ENCODE data around the gene NEDD4L.

The NEDD4L gene

DNA sequence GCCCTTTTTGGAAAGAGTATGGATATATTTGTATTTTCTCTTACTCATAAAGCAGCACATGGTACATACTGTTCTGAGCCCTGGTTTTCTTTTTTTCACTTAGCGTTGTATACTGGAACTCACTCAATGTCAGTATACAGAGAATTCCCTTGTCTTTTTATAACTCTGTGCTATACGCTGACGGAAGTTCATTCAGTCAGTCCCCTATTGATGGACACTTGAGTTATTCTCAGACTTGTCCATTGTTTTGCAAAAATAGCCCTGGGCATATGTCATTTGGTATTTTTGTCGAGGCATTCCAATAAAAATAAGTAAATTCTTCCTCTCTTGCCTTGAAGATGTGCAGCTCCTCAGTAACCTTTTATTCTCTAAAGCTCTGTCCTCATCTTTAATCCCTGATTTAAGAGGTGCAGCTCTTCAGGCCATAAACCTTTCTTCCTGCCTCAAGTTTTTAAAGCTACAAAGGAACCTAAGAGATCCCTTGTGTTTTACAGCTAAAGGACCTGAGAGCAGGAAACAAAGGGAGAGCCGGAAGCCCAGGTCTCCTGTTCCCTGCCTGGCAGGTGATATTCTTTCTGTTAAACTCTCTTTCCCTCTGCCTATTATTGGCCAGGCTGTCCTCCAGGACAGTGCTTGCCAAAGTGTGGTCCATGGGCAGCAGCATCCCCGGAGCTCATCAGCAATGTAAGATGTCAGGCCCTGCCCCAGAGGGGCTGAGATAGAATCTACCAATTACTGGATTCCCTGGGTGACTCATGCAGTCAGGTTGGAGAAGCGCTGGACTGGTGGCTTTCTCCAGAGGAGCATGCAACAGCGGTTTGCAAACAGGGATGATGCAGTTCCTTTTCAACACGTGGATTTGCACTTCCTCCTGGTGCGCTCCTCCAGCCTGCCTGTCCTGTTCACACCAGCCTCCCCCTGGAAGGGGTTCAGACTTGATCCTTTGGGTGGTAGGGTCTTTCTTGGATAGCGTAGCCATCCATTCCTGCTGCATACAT is 158.0 kb downstream of the NEDD4L start (continued):
- TF ChIP-seq, protein P1, sequence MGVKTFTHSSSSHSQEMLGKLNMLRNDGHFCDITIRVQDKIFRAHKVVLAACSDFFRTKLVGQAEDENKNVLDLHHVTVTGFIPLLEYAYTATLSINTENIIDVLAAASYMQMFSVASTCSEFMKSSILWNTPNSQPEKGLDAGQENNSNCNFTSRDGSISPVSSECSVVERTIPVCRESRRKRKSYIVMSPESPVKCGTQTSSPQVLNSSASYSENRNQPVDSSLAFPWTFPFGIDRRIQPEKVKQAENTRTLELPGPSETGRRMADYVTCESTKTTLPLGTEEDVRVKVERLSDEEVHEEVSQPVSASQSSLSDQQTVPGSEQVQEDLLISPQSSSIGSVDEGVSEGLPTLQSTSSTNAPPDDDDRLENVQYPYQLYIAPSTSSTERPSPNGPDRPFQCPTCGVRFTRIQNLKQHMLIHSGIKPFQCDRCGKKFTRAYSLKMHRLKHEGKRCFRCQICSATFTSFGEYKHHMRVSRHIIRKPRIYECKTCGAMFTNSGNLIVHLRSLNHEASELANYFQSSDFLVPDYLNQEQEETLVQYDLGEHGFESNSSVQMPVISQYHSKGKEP (tag by site-specific recombination; IDR thresholded peaks at IDR 0.05) = peak; percentile 83
- TF ChIP-seq ZNF555 (tag by site-specific recombination; conservative IDR thresholded peaks at IDR 0.05) (no peak), BCL11A (tag by site-specific recombination; IDR thresholded peaks at IDR 0.05; ENCODE audit: low read depth) (no peak), MZF1 (tag by site-specific recombination; IDR thresholded peaks at IDR 0.05; ENCODE audit: borderline replicate concordance) (peak; percentile 85; the same call in 1 of the 2 replicates), SCRT1 (tag by site-specific recombination; IDR thresholded peaks at IDR 0.05; ENCODE audit: borderline replicate concordance) (peak; percentile 76; the same call in 1 of the 2 replicates), ZBTB17 (tag by site-specific recombination; IDR thresholded peaks at IDR 0.05) (peak; percentile 23; the same call in 1 of the 2 replicates), SCRT2 (tag by site-specific recombination; IDR thresholded peaks at IDR 0.05) (peak; percentile 96)
- TF ChIP-seq, protein P2, sequence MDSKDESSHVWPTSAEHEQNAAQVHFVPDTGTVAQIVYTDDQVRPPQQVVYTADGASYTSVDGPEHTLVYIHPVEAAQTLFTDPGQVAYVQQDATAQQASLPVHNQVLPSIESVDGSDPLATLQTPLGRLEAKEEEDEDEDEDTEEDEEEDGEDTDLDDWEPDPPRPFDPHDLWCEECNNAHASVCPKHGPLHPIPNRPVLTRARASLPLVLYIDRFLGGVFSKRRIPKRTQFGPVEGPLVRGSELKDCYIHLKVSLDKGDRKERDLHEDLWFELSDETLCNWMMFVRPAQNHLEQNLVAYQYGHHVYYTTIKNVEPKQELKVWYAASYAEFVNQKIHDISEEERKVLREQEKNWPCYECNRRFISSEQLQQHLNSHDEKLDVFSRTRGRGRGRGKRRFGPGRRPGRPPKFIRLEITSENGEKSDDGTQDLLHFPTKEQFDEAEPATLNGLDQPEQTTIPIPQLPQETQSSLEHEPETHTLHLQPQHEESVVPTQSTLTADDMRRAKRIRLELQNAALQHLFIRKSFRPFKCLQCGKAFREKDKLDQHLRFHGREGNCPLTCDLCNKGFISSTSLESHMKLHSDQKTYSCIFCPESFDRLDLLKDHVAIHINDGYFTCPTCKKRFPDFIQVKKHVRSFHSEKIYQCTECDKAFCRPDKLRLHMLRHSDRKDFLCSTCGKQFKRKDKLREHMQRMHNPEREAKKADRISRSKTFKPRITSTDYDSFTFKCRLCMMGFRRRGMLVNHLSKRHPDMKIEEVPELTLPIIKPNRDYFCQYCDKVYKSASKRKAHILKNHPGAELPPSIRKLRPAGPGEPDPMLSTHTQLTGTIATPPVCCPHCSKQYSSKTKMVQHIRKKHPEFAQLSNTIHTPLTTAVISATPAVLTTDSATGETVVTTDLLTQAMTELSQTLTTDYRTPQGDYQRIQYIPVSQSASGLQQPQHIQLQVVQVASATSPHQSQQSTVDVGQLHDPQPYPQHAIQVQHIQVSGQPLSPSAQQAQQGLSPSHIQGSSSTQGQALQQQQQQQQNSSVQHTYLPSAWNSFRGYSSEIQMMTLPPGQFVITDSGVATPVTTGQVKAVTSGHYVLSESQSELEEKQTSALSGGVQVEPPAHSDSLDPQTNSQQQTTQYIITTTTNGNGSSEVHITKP (tag by site-specific recombination; IDR thresholded peaks at IDR 0.05) = peak; percentile 90
- TF ChIP-seq, protein P3, sequence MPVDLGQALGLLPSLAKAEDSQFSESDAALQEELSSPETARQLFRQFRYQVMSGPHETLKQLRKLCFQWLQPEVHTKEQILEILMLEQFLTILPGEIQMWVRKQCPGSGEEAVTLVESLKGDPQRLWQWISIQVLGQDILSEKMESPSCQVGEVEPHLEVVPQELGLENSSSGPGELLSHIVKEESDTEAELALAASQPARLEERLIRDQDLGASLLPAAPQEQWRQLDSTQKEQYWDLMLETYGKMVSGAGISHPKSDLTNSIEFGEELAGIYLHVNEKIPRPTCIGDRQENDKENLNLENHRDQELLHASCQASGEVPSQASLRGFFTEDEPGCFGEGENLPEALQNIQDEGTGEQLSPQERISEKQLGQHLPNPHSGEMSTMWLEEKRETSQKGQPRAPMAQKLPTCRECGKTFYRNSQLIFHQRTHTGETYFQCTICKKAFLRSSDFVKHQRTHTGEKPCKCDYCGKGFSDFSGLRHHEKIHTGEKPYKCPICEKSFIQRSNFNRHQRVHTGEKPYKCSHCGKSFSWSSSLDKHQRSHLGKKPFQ (tag by site-specific recombination; IDR thresholded peaks at IDR 0.05) = peak; percentile 68

DNA sequence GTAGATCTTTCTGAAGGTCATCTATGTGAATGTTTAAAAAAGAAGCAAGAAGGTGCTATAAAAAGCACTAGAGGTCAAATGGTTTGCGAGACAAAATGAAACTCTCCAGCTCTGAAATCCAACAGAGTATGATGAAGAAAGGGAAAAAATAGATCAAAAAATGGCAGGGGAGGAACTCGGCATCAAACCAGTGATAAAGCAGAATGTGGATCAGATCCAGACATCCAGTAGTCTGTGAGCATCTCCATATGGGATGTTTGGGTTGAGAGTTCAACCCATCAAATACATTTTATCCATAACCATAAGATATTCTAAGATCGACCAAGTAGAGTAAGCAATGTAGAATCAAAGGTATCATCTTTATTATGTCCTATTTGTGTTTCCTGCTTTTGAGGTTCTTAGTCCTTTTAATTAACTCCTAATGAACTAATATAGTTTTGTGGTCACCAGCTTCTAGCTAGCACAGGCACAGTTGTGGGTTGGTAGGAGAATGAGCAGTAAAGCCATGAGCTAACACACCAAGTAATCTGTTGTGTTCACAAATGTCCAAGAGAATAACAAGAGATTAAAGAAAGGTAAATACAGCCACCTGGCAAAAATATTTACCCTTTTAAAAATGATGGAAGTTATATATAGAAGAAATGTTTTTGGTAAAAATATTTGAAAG is 160.9 kb downstream of the NEDD4L start:
- Histone ChIP-seq H3K4me3 (ENCODE audit: low read depth, low read length) (no peak overlapping the region), H3K9me3 (ENCODE audit: control insufficient read depth, insufficient read depth, low read depth, low read length) (no peaks in the 10 kb centered on the region), H3K36me3 (ENCODE audit: control insufficient read depth in 2 of 2, insufficient read depth in 1 of 2, low read length in 2 of 2) (no peaks in the 10 kb centered on the region), H3K27ac (ENCODE audit: extremely low read depth, low read depth, low read length) (no peak overlapping the region), H3K4me1 (ENCODE audit: control insufficient read depth, insufficient read depth, low read length) (peaks cover 14% of the 10 kb centered on the region)
- TF ChIP-seq ZNF843 (tag by site-specific recombination; IDR thresholded peaks at IDR 0.05) = no peak
- TF ChIP-seq ZNF391 (tag by site-specific recombination; IDR thresholded peaks at IDR 0.05; ENCODE audit: borderline replicate concordance, low read depth) = no peak
- no peak for TF ChIP-seq ZNF169 (tag by site-specific recombination; IDR thresholded peaks at IDR 0.05)
- TF ChIP-seq, protein P4, sequence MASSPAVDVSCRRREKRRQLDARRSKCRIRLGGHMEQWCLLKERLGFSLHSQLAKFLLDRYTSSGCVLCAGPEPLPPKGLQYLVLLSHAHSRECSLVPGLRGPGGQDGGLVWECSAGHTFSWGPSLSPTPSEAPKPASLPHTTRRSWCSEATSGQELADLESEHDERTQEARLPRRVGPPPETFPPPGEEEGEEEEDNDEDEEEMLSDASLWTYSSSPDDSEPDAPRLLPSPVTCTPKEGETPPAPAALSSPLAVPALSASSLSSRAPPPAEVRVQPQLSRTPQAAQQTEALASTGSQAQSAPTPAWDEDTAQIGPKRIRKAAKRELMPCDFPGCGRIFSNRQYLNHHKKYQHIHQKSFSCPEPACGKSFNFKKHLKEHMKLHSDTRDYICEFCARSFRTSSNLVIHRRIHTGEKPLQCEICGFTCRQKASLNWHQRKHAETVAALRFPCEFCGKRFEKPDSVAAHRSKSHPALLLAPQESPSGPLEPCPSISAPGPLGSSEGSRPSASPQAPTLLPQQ (tag by site-specific recombination; IDR thresholded peaks at IDR 0.05) = no peak
- TF ChIP-seq ZFP41 (tag by site-specific recombination; IDR thresholded peaks at IDR 0.05; ENCODE audit: borderline replicate concordance) = no peak
- no peak for TF ChIP-seq ZNF626 (tag by site-specific recombination; IDR thresholded peaks at IDR 0.05)
- no peak for TF ChIP-seq YY2 (tag by site-specific recombination; IDR thresholded peaks at IDR 0.05)
- TF ChIP-seq, protein P5, sequence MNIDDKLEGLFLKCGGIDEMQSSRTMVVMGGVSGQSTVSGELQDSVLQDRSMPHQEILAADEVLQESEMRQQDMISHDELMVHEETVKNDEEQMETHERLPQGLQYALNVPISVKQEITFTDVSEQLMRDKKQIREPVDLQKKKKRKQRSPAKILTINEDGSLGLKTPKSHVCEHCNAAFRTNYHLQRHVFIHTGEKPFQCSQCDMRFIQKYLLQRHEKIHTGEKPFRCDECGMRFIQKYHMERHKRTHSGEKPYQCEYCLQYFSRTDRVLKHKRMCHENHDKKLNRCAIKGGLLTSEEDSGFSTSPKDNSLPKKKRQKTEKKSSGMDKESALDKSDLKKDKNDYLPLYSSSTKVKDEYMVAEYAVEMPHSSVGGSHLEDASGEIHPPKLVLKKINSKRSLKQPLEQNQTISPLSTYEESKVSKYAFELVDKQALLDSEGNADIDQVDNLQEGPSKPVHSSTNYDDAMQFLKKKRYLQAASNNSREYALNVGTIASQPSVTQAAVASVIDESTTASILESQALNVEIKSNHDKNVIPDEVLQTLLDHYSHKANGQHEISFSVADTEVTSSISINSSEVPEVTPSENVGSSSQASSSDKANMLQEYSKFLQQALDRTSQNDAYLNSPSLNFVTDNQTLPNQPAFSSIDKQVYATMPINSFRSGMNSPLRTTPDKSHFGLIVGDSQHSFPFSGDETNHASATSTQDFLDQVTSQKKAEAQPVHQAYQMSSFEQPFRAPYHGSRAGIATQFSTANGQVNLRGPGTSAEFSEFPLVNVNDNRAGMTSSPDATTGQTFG (tag by site-specific recombination; IDR thresholded peaks at IDR 0.05; ENCODE audit: borderline replicate concordance) = no peak
- TF ChIP-seq BCL11B (tag by site-specific recombination; IDR thresholded peaks at IDR 0.05; ENCODE audit: low read depth) = no peak
- TF ChIP-seq ZNF521 (tag by site-specific recombination; IDR thresholded peaks at IDR 0.05) = no peak
- TF ChIP-seq SALL2 (tag by site-specific recombination; IDR thresholded peaks at IDR 0.05; ENCODE audit: borderline replicate concordance) = no peak
- ChIA-PET CTCF (interaction anchor here (0.7 to 1.9 kb wide), 4 partner anchors 11 to 24 kb away, joined by 4 to 8 read pairs (median 4); no protein-coding TSS in a partner anchor), POLR2A (no interaction called here)
